Esophagus muscularis mucosa (tissue), 4 donors: ENCODE data around the gene FAM83B. TPM values are rescaled to one million over a fixed set of nuclear protein-coding genes. Genes with fewer than 3 reads are reported as not detected.
A peak's percentile ranks its signal among the peaks of the same experiment; 100 is the strongest.
"Not testable (repeated sequence)": the region's sequence is repeated elsewhere in the genome, so short reads cannot be mapped to it uniquely, and the experiment has no call there.

Source experiments
- DNase-seq: peaks from one replicate; pipeline ENCODE4 v3.0.0-alpha.2; 2017; ENCODE audit errors: extremely low spot score
- H3K27ac ChIP-seq, 4 donors: fragments of 200-600 bp; sonication (generic); replicated peaks in 1 of 4; 1 replicate in 3 of 4; 2 replicates in 1 of 4; pipeline ENCODE4 v1.5.1; 2016 to 2019; ENCODE audit warnings: mild to moderate bottlenecking in 1 of 4
- H3K27me3 ChIP-seq, 4 donors: fragments of 200-600 bp; sonication (generic); one replicate each; pipeline versions ENCODE4 v1.5.1 to v1.6.0; 2016 to 2019
- H3K36me3 ChIP-seq, 4 donors: fragments of 200-600 bp; sonication (generic); one replicate each; pipeline ENCODE4 v1.5.1; 2016 to 2019
- H3K4me1 ChIP-seq, 4 donors: fragments of 200-600 bp; sonication (generic); one replicate each; pipeline ENCODE4 v1.5.1; 2016 to 2019
- H3K4me3 ChIP-seq, 4 donors: fragments of 200-600 bp; sonication (generic); 1 replicate in 2 of 4; 2 replicates in 2 of 4; pipeline ENCODE4 v1.5.1; 2016 to 2019; ENCODE audit warnings: mild to moderate bottlenecking in 4 of 4, moderate library complexity in 1 of 4
- H3K9me3 ChIP-seq, 4 donors: fragments of 200-600 bp; sonication (generic); 1 replicate in 3 of 4; 2 replicates in 1 of 4; pipeline ENCODE4 v1.5.1; 2016 to 2019
- EP300 ChIP-seq: sonication (generic); formaldehyde crosslinking; IDR thresholded peaks from one replicate; pipeline ENCODE4 v1.6.1; 2017; ENCODE audit warnings: antibody characterized with exemption
- POLR2A ChIP-seq: fragments of 450-650 bp; IDR thresholded peaks from one replicate; pipeline ENCODE4 v1.6.1; 2017; ENCODE audit warnings: antibody characterized with exemption, moderate library complexity, mild to moderate bottlenecking, low read depth
- POLR2AphosphoS5 ChIP-seq, 2 donors: sonication (generic); formaldehyde crosslinking; IDR thresholded peaks; one replicate each; pipeline ENCODE4 v1.6.1; 2017; ENCODE audit warnings: antibody characterized with exemption in 2 of 2
- WGBS: methylation state at CpG from one replicate; pipeline ENCODE4 v1.1.5; 2018; 5-methylcytosine and 5-hydroxymethylcytosine counted together
- intact Hi-C: fragments of 100-400 bp; cut with DNase I; formaldehyde crosslinking; loops from one replicate; pipeline ENCODE4 v1.15.1; 2023
- total RNA-seq, 4 donors: library from RNA; depleted of rRNA; stranded (reverse); fragments of >200 nt; gene quantifications; one replicate each; pipeline versions ENCODE4 v1.1.0 to v1.2.1, GENCODE V29; 2016
- TF ChIP-seq, protein P1 (sequence below), 3 experiments: fragments of 200-600 bp in 2 of 3; fragments of 450-650 bp in 1 of 3; sonication (generic) in 2 of 3; IDR thresholded peaks; one replicate each; pipeline ENCODE4 v1.5.1; 2017 to 2019; ENCODE audit warnings: antibody characterized with exemption in 3 of 3, mild to moderate bottlenecking in 2 of 3, moderate library complexity in 1 of 3

FAM83B gene, protein sequence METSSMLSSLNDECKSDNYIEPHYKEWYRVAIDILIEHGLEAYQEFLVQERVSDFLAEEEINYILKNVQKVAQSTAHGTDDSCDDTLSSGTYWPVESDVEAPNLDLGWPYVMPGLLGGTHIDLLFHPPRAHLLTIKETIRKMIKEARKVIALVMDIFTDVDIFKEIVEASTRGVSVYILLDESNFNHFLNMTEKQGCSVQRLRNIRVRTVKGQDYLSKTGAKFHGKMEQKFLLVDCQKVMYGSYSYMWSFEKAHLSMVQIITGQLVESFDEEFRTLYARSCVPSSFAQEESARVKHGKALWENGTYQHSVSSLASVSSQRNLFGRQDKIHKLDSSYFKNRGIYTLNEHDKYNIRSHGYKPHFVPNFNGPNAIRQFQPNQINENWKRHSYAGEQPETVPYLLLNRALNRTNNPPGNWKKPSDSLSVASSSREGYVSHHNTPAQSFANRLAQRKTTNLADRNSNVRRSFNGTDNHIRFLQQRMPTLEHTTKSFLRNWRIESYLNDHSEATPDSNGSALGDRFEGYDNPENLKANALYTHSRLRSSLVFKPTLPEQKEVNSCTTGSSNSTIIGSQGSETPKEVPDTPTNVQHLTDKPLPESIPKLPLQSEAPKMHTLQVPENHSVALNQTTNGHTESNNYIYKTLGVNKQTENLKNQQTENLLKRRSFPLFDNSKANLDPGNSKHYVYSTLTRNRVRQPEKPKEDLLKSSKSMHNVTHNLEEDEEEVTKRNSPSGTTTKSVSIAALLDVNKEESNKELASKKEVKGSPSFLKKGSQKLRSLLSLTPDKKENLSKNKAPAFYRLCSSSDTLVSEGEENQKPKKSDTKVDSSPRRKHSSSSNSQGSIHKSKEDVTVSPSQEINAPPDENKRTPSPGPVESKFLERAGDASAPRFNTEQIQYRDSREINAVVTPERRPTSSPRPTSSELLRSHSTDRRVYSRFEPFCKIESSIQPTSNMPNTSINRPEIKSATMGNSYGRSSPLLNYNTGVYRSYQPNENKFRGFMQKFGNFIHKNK
- total RNA-seq: under 1 TPM in 1 of 4 donors, not detected in 3; 0.11 TPM

DNA sequence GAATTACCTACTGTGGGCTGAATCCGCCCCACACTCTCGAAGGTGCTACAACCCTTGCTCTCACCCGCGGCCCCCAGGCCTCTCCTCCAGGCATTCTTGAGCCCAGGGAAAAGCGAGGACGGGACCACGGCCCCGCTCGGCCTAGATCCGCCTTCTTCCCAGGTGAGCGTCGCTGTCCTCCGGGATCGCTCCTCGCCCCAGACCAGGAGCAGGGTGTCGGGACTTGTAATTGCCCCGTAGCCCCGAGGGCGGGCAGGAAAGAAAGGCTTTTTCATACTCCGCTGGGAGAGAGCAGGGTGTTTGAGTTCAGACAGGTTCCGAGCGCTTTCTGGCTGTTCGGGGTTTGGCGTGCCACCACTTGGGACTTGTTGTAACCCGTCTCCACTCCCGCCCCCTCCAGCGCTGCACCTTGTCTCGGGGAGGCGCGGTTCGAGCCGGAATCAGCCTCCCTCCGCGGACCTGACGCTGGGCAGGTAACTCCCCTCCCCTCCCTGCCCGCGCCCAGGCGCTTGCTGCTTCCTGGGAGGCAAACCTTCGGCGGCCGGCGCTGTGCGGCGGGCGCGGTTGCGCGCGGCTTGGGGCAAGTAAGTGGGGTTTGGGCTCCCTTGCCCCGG, at the start of gene FAM83B:
Gene FAM83B (plus strand): TSS at position 529 of the 614 bp plus-strand sequence. CDS start 23,476 bp downstream, outside the sequence.
- Histone ChIP-seq H3K27me3 (peaks cover 0 to 25% (median 10%) of the 10 kb centered on the region in 4 donors), H3K27ac (no peak within 1 kb of the TSS), H3K36me3 (no peaks in the 10 kb centered on the region), H3K9me3 (no peaks in the 10 kb centered on the region), H3K4me3 (peak within 1 kb of the TSS; percentile 32 to 53 (median 43)), H3K4me1 (peaks cover 0 to 12% (median 11%) of the 10 kb centered on the region in 4 donors)
- DNase-seq: no peak
- intact Hi-C loops: no loop called here
- TF ChIP-seq POLR2AphosphoS5 (IDR thresholded peaks at IDR 0.05): no peak
- TF ChIP-seq EP300: no peak
- TF ChIP-seq, protein P1, sequence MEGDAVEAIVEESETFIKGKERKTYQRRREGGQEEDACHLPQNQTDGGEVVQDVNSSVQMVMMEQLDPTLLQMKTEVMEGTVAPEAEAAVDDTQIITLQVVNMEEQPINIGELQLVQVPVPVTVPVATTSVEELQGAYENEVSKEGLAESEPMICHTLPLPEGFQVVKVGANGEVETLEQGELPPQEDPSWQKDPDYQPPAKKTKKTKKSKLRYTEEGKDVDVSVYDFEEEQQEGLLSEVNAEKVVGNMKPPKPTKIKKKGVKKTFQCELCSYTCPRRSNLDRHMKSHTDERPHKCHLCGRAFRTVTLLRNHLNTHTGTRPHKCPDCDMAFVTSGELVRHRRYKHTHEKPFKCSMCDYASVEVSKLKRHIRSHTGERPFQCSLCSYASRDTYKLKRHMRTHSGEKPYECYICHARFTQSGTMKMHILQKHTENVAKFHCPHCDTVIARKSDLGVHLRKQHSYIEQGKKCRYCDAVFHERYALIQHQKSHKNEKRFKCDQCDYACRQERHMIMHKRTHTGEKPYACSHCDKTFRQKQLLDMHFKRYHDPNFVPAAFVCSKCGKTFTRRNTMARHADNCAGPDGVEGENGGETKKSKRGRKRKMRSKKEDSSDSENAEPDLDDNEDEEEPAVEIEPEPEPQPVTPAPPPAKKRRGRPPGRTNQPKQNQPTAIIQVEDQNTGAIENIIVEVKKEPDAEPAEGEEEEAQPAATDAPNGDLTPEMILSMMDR (IDR thresholded peaks at IDR 0.05): no peak
- no peak for TF ChIP-seq POLR2A
- WGBS: 13% methylated on average over 32 of the region's 50 CpGs

DNA sequence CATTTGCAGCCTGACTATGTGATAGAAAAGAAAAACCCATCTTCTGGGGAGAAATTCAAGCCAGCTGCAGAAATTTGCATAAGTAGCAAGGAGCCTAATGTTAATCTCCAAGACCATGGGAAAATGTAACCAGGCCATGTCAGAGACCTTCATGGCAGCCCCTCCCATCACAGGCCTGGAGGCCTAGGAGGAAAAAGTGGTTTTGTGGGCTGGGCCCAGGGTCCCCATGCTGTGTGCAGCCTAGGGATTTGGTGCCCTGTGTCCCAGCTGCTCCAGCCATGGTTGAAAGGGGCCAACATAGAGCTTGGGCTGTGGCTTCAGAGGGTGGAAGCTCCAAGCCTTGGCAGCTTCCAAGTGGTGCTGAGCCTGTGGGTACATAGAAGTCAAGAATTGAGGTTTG, 49.7 kb upstream of the FAM83B start:
- DNase-seq, H3K4me1 ChIP-seq, H3K27ac ChIP-seq, H3K9me3 ChIP-seq, H3K36me3 ChIP-seq, intact Hi-C loops, H3K4me3 ChIP-seq, H3K27me3 ChIP-seq: not testable (repeated sequence)

DNA sequence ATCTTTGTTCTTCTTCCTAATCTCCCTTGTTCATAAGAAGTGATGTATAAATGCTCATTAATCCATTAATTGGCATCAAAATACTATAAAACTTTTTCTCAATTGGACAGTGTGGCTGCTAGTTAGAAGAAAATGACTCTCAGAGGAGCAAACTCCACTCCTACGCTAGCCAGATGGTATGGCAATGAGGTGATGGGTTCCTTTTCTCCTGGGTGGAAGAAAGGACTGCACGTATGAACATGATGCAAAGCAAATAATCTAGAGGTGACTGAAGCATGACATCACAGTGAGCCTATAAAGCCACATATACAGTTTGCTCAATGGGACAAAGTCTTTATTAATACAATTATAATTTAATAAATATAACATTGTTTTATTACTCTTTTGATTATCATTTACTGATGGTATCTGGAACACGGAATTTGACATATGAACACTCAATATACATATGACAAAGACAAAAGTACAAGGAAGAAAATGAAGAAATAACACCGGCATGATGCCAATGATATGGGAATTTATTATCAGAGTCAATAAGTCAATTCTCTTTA, 46.4 kb upstream of the FAM83B start:
- H3K27me3 ChIP-seq: no peaks in the 10 kb centered on the region
- DNase-seq: no peak
- H3K27ac ChIP-seq: no peak overlapping the region
- no peak for TF ChIP-seq POLR2A
- no peak for TF ChIP-seq POLR2AphosphoS5 (IDR thresholded peaks at IDR 0.05)
- TF ChIP-seq, protein P1 (IDR thresholded peaks at IDR 0.05): no peak
- TF ChIP-seq EP300: no peak
- H3K36me3 ChIP-seq: no peaks in the 10 kb centered on the region
- no peaks in the 10 kb centered on the region for H3K9me3 ChIP-seq
- no peak overlapping the region for H3K4me3 ChIP-seq
- 83% methylated on average over 4 of the region's 4 CpGs for WGBS
- H3K4me1 ChIP-seq: peaks cover 0 to 10% (median 9%) of the 10 kb centered on the region in 4 donors
- intact Hi-C loops: no loop called here

DNA sequence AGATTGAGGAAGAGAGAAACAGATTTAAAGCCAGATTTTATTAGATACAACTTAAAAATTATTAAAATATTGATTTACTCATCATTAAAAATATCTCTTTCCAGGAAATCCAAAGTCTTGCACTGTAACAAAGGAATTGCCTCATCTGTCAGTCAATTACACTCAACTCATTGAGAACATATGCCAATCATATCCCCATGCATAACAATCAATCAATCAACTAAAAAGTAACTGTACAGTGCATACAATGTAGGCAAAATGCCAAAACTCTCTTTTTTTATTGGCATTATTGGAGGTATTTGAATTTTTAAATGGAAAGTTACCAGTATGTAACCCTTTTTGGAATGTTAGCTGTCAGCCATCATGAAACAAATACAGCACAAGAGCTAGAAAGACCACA, 45.3 kb upstream of the FAM83B start:
- Histone ChIP-seq H3K36me3 (no peaks in the 10 kb centered on the region), H3K4me3 (no peak overlapping the region), H3K27me3 (no peaks in the 10 kb centered on the region), H3K27ac (no peak overlapping the region), H3K4me1 (peaks cover 0 to 20% (median 11%) of the 10 kb centered on the region in 4 donors), H3K9me3 (no peaks in the 10 kb centered on the region)
- DNase-seq: no peak
- intact Hi-C loops: no loop called here
- TF ChIP-seq POLR2A: no peak
- TF ChIP-seq EP300: no peak
- TF ChIP-seq, protein P1 (IDR thresholded peaks at IDR 0.05): no peak
- TF ChIP-seq POLR2AphosphoS5 (IDR thresholded peaks at IDR 0.05): no peak
